Prostate gland (tissue), 2 donors: ENCODE measurements around the gene GNAZ.

Experiments
- POLR2A ChIP-seq: fragments of 450-650 bp; IDR thresholded peaks from one replicate; pipeline ENCODE4 v1.6.1; 2016; ENCODE audit warnings: antibody characterized with exemption, mild to moderate bottlenecking
- POLR2AphosphoS5 ChIP-seq: sonication (generic); formaldehyde crosslinking; IDR thresholded peaks from one replicate; pipeline ENCODE4 v1.6.1; 2017; ENCODE audit warnings: antibody characterized with exemption
- TF ChIP-seq, protein P1 (sequence below), 4 experiments: fragments of 200-600 bp in 2 of 4; fragments of 450-650 bp in 2 of 4; sonication (generic) in 2 of 4; IDR thresholded peaks; 1 replicate in 3 of 4; 2 replicates in 1 of 4; pipeline ENCODE4 v1.5.1; 2016 to 2019; ENCODE audit warnings: antibody characterized with exemption in 4 of 4, mild to moderate bottlenecking in 2 of 4, moderate library complexity in 2 of 4

GRCh38 chr22:23158516-23159290, 88.4 kb downstream of the GNAZ start:
- TF ChIP-seq, protein P1, sequence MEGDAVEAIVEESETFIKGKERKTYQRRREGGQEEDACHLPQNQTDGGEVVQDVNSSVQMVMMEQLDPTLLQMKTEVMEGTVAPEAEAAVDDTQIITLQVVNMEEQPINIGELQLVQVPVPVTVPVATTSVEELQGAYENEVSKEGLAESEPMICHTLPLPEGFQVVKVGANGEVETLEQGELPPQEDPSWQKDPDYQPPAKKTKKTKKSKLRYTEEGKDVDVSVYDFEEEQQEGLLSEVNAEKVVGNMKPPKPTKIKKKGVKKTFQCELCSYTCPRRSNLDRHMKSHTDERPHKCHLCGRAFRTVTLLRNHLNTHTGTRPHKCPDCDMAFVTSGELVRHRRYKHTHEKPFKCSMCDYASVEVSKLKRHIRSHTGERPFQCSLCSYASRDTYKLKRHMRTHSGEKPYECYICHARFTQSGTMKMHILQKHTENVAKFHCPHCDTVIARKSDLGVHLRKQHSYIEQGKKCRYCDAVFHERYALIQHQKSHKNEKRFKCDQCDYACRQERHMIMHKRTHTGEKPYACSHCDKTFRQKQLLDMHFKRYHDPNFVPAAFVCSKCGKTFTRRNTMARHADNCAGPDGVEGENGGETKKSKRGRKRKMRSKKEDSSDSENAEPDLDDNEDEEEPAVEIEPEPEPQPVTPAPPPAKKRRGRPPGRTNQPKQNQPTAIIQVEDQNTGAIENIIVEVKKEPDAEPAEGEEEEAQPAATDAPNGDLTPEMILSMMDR (IDR thresholded peaks at IDR 0.05), result no peak
- TF ChIP-seq POLR2AphosphoS5, result no peak
- no peak for TF ChIP-seq POLR2A
